Ishikawa (cell line): ENCODE data around the gene CRY1.

Experiments
- CEBPB ChIP-seq: IDR thresholded peaks from 2 replicates; pipeline ENCODE4 v1.6.1; 2012
- CREB1 ChIP-seq: IDR thresholded peaks from 2 replicates; pipeline ENCODE4 v1.6.1; 2012; ENCODE audit warnings: low read depth
- EGR1 ChIP-seq: IDR thresholded peaks from 2 replicates; pipeline ENCODE4 v1.6.1; 2012
- EP300 ChIP-seq: IDR thresholded peaks from 2 replicates; pipeline ENCODE4 v1.6.1; 2012; ENCODE audit warnings: borderline replicate concordance
- FOXM1 ChIP-seq: IDR thresholded peaks from 2 replicates; pipeline ENCODE4 v1.6.1; 2012; ENCODE audit warnings: low read depth, borderline replicate concordance
- MAX ChIP-seq: IDR thresholded peaks from 2 replicates; pipeline ENCODE4 v1.6.1; 2012
- NFIC ChIP-seq: IDR thresholded peaks from 2 replicates; pipeline ENCODE4 v1.6.1; 2012
- RAD21 ChIP-seq: IDR thresholded peaks from 2 replicates; pipeline ENCODE4 v1.6.1; 2012; ENCODE audit warnings: low read depth
- REST ChIP-seq: IDR thresholded peaks from 2 replicates; pipeline ENCODE4 v1.6.1; 2012; ENCODE audit warnings: low read depth, mild to moderate bottlenecking
- TAF1 ChIP-seq: IDR thresholded peaks from 2 replicates; pipeline ENCODE4 v1.6.1; 2012; ENCODE audit warnings: low read depth, mild to moderate bottlenecking
- TCF12 ChIP-seq: IDR thresholded peaks from 2 replicates; pipeline ENCODE4 v1.6.1; 2012; ENCODE audit warnings: low read depth
- TEAD4 ChIP-seq: IDR thresholded peaks from 2 replicates; pipeline ENCODE4 v1.6.1; 2012
- USF1 ChIP-seq: IDR thresholded peaks from 2 replicates; pipeline ENCODE4 v1.6.1; 2012
- YY1 ChIP-seq: IDR thresholded peaks from 2 replicates; pipeline ENCODE4 v1.6.1; 2012; ENCODE audit warnings: low read depth
- ZBTB7A ChIP-seq: IDR thresholded peaks from 2 replicates; pipeline ENCODE4 v1.6.1; 2012; ENCODE audit warnings: low read depth

CRY1 gene

GRCh38 chr12:107122452-107122958 is 29.2 kb upstream of the CRY1 start:
- TF ChIP-seq USF1 (no peak), REST (no peak), ZBTB7A (no peak), EGR1 (no peak), EP300 (no peak), FOXM1 (no peak), CEBPB (no peak), MAX (no peak), TEAD4 (no peak), TAF1 (no peak), NFIC (no peak), CREB1 (no peak), TCF12 (no peak), RAD21 (no peak), YY1 (no peak)

- TF ChIP-seq MAX (no peak), NFIC (no peak), EGR1 (no peak)
Measured at GRCh38 chr12:107119091-107119490, 25.7 kb upstream of the CRY1 start.

- TF ChIP-seq ZBTB7A (no peak), TEAD4 (no peak), TCF12 (no peak), CREB1 (no peak), MAX (no peak), YY1 (no peak), EP300 (no peak), TAF1 (no peak), CEBPB (no peak), FOXM1 (no peak)
Measured at GRCh38 chr12:107118624-107119023, 25.3 kb upstream of the CRY1 start.

- TF ChIP-seq USF1 (no peak), REST (no peak), MAX (no peak), FOXM1 (no peak), CEBPB (no peak), NFIC (no peak), EP300 (no peak), TEAD4 (no peak), ZBTB7A (no peak), YY1 (no peak), EGR1 (no peak), TAF1 (no peak), RAD21 (no peak), TCF12 (no peak), CREB1 (no peak)
Measured at GRCh38 chr12:107115119-107115518, 21.8 kb upstream of the CRY1 start.

- TF ChIP-seq CREB1 (no peak), RAD21 (no peak), NFIC (no peak), YY1 (no peak), TAF1 (no peak), REST (no peak), MAX (no peak), ZBTB7A (no peak), FOXM1 (no peak), CEBPB (no peak)
Measured at GRCh38 chr12:107111314-107111713, 18.0 kb upstream of the CRY1 start.
